HK-2 (cell line): ENCODE data around the gene RNF38.

Experiments
- DNase-seq: peaks from one replicate; pipeline ENCODE4 v3.0.0-alpha.2; 2018; ENCODE audit not compliant: unreplicated experiment

RNF38 gene

GRCh38 chr9:36293171-36293570, 106.9 kb downstream of the RNF38 start:
- DNase-seq, result no peak

GRCh38 chr9:36292641-36293040, 107.4 kb downstream of the RNF38 start:
- no peak for DNase-seq

- no peak for DNase-seq
Measured at GRCh38 chr9:36290996-36291395, 109.1 kb downstream of the RNF38 start.

- no peak for DNase-seq
Measured at GRCh38 chr9:36289836-36290435, 110.1 kb downstream of the RNF38 start.

- no peak for DNase-seq
Measured at GRCh38 chr9:36288070-36288469, 112.0 kb downstream of the RNF38 start.
